Measurements from ENCODE around the gene SNRNP27. TPM values are rescaled to one million over a fixed set of nuclear protein-coding genes. Genes with fewer than 3 reads are reported as not detected.

The SNRNP27 gene
- total RNA-seq = 19.4 and 27.4 TPM in 2 replicates

GRCh38 chr2:69893684-69894551, at the start of gene SNRNP27:
Gene SNRNP27 (plus strand): TSS chr2:69893956. CDS start chr2:69893985, 29 bp downstream.

DNA sequence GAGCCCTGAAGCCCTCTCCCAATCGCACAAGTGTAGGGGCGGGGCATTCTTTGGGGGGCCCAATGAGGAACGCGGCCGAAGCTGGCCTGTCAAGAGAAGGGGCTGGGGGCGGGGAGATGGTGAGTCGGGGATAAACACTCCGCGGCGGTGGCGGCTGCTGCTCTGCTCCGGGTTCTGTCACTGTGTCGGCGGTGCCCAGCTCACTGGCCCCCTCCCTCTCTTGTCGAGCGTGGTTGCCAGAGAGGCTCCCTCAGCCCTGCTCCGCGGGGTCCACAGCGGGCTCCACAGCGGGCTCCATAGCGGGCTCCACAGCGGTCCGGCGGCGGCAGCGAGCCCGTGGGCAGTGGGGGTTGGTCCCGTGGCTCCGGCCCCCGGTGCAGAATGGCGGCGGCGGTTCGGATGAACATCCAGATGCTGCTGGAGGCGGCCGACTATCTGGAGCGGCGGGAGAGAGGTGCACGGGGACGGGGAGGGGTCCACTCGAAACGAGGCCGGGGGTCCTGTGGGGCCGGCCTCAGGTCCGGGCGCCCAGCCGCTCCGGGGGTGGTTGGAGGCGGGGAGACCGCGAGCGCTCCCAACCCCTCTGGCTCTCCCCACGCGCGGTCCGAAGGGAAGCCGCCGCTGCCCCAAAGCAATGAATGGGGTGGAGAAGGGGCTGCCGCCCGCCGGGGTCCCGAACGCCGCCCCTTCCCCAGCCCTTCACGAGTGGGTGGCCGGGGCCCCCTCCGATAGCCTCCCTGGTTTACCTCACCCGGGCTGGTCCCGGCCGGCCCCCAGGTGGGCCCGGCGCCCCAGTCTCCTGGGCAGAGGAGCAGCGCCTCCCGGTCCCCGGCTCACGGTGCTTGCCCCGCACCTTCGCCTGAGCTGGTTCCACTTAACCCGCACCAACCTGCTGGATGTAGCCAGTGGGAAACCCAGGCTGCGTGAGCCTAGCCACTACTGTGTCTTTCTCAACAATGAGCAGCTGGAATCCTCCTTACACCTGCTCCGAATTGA, 21.5 kb downstream of the SNRNP27 start, which contains the start of gene MXD1:
Gene MXD1, plus strand, starts transcription at position 160 of the 996 bp plus-strand sequence. Its CDS starts 222 bp downstream, at position 382.

Other genes with a start within 250 kb of the SNRNP27 start
- gene ANXA4, start 151.8 kb upstream of the SNRNP27 start, total RNA-seq = 56.0 and 67.2 TPM in 2 replicates
- 11.7 and 15.3 TPM in 2 replicates for gene GMCL1, start 64.3 kb upstream of the SNRNP27 start, total RNA-seq
- 6.9 and 11.5 TPM in 2 replicates for gene MXD1, start 21.2 kb downstream of the SNRNP27 start, total RNA-seq
- 0.33 and 0.46 TPM in 2 replicates for gene ASPRV1, start 67.7 kb downstream of the SNRNP27 start, total RNA-seq
- 87.6 and 104 TPM in 2 replicates for gene PCBP1, start 193.5 kb downstream of the SNRNP27 start, total RNA-seq